Measurements from ENCODE around the gene GNG2. TPM values are rescaled to one million over a fixed set of nuclear protein-coding genes. Genes with fewer than 3 reads are reported as not detected.

GNG2 gene
- total and polyA plus RNA-seq, 4 experiments from 2014 or later = 81.3 to 177 (median 122) TPM

- POLR2A ChIA-PET (ENCODE audit: partially characterized antibody) = no interaction called here
- H3K4me1 Mint-ChIP-seq = peaks cover 55 to 82% (median 70%) of the 10 kb centered on the region in 4 donors
- CTCF ChIA-PET (ENCODE audit: partially characterized antibody) = no interaction called here
- H3K36me3 Mint-ChIP-seq = peaks cover 39 to 47% of the 10 kb centered on the region in 2 donors
- intact Hi-C loops (cut with micrococcal nuclease) = no loop called here
- no peaks in the 10 kb centered on the region for H3K27me3 Mint-ChIP-seq
- no peak overlapping the region for H3K27ac ChIP-seq (ENCODE audit: low read depth, low read length)
- DNase-seq = no peak
- peak overlapping the region in 1 of 8 donors; percentile 18 for H3K4me3 Mint-ChIP-seq
- peaks cover 45% of the 10 kb centered on the region for H3K4me1 ChIP-seq (ENCODE audit: insufficient read depth, low read length)
- no peak overlapping the region for H3K4me3 ChIP-seq (ENCODE audit: low read length in 2 of 2)
- H3K36me3 ChIP-seq (ENCODE audit: insufficient read depth, low read length) = no peaks in the 10 kb centered on the region
- peaks cover 0 to 2% (median 0%) of the 10 kb centered on the region in 8 donors for H3K9me3 Mint-ChIP-seq
- H3K27ac Mint-ChIP-seq = peak overlapping the region in 3 of 7 donors; percentile 13 to 63 (median 31)
- H3K27me3 ChIP-seq (ENCODE audit: insufficient read depth, low read length) = no peaks in the 10 kb centered on the region
- H3K9me3 ChIP-seq (ENCODE audit: control insufficient read depth in 1 of 2, low read length in 2 of 2) = no peaks in the 10 kb centered on the region
Observed at GRCh38 chr14:51928568-51928967, 68.2 kb downstream of the GNG2 start.

GRCh38 chr14:51929166-51929565, 68.8 kb downstream of the GNG2 start:
- H3K9me3 Mint-ChIP-seq = peaks cover 0 to 2% (median 0%) of the 10 kb centered on the region in 8 donors
- peaks cover 43 to 51% of the 10 kb centered on the region in 2 donors for H3K36me3 Mint-ChIP-seq
- ChIA-PET POLR2A (ENCODE audit: partially characterized antibody) (interaction anchor here (0.9 to 1.3 kb wide), 2 partner anchors 67 to 101 kb away, joined by 3 read pairs; no protein-coding TSS in a partner anchor), CTCF (ENCODE audit: partially characterized antibody) (interaction anchor here (0.6 kb wide), 1 partner anchor 17 kb away, joined by 3 read pairs; no protein-coding TSS in a partner anchor)
- intact Hi-C loops (cut with micrococcal nuclease) = no loop called here
- DNase-seq = no peak
- Histone ChIP-seq H3K27ac (ENCODE audit: low read depth, low read length) (no peak overlapping the region), H3K4me3 (ENCODE audit: low read length in 2 of 2) (no peak overlapping the region), H3K27me3 (ENCODE audit: insufficient read depth, low read length) (no peaks in the 10 kb centered on the region), H3K36me3 (ENCODE audit: insufficient read depth, low read length) (no peaks in the 10 kb centered on the region), H3K9me3 (ENCODE audit: control insufficient read depth in 1 of 2, low read length in 2 of 2) (no peaks in the 10 kb centered on the region), H3K4me1 (ENCODE audit: insufficient read depth, low read length) (peaks cover 50% of the 10 kb centered on the region)
- H3K27ac Mint-ChIP-seq = peak overlapping the region in 4 of 7 donors; percentile 18 to 66 (median 34)
- peaks cover 55 to 82% (median 70%) of the 10 kb centered on the region in 4 donors for H3K4me1 Mint-ChIP-seq
- H3K4me3 Mint-ChIP-seq = peak overlapping the region in 1 of 8 donors; percentile 8
- H3K27me3 Mint-ChIP-seq = no peaks in the 10 kb centered on the region

- H3K36me3 ChIP-seq (ENCODE audit: insufficient read depth, low read length) = no peaks in the 10 kb centered on the region
- CTCF ChIA-PET (ENCODE audit: partially characterized antibody) = interaction anchor here (1.2 kb wide), 1 partner anchor 25 kb away, joined by 3 read pairs; no protein-coding TSS in a partner anchor
- POLR2A ChIA-PET (ENCODE audit: partially characterized antibody) = interaction anchor here (0.9 to 1.3 kb wide), 2 partner anchors 68 to 102 kb away, joined by 3 read pairs; no protein-coding TSS in a partner anchor
- no peaks in the 10 kb centered on the region for H3K27me3 Mint-ChIP-seq
- H3K4me3 Mint-ChIP-seq = peak overlapping the region in 5 of 8 donors; percentile 4 to 27 (median 20)
- peaks cover 55 to 81% (median 72%) of the 10 kb centered on the region in 4 donors for H3K4me1 Mint-ChIP-seq
- H3K27ac Mint-ChIP-seq = peak overlapping the region in 6 of 7 donors; percentile 28 to 90 (median 70)
- peaks cover 0 to 2% (median 0%) of the 10 kb centered on the region in 8 donors for H3K9me3 Mint-ChIP-seq
- H3K4me3 ChIP-seq (ENCODE audit: low read length in 2 of 2) = no peak overlapping the region
- peaks cover 48% of the 10 kb centered on the region for H3K4me1 ChIP-seq (ENCODE audit: insufficient read depth, low read length)
- H3K36me3 Mint-ChIP-seq = peaks cover 46 to 55% of the 10 kb centered on the region in 2 donors
- intact Hi-C loops (cut with micrococcal nuclease) = no loop called here
- no peak overlapping the region for H3K27ac ChIP-seq (ENCODE audit: low read depth, low read length)
- H3K9me3 ChIP-seq (ENCODE audit: control insufficient read depth in 1 of 2, low read length in 2 of 2) = no peaks in the 10 kb centered on the region
- no peaks in the 10 kb centered on the region for H3K27me3 ChIP-seq (ENCODE audit: insufficient read depth, low read length)
- no peak for DNase-seq
Observed at GRCh38 chr14:51929910-51930682, 69.7 kb downstream of the GNG2 start.

- Mint-ChIP-seq H3K36me3 (peaks cover 43 to 57% of the 10 kb centered on the region in 2 donors), H3K27me3 (no peaks in the 10 kb centered on the region), H3K4me1 (peaks cover 54 to 90% (median 80%) of the 10 kb centered on the region in 4 donors)
Observed at GRCh38 chr14:51931308-51931707, 70.9 kb downstream of the GNG2 start.

GRCh38 chr14:51933191-51933590, 72.8 kb downstream of the GNG2 start:
- Histone ChIP-seq H3K9me3 (ENCODE audit: control insufficient read depth in 1 of 2, low read length in 2 of 2) (no peaks in the 10 kb centered on the region), H3K36me3 (ENCODE audit: insufficient read depth, low read length) (no peaks in the 10 kb centered on the region), H3K27ac (ENCODE audit: low read depth, low read length) (no peak overlapping the region), H3K4me1 (ENCODE audit: insufficient read depth, low read length) (peaks cover 52% of the 10 kb centered on the region), H3K27me3 (ENCODE audit: insufficient read depth, low read length) (no peaks in the 10 kb centered on the region), H3K4me3 (ENCODE audit: low read length in 2 of 2) (no peak overlapping the region)
- Mint-ChIP-seq H3K27ac (peak overlapping the region in 4 of 7 donors; percentile 7 to 77 (median 58)), H3K36me3 (peaks cover 35 to 52% of the 10 kb centered on the region in 2 donors), H3K4me3 (no peak overlapping the region), H3K9me3 (peaks cover 0 to 2% (median 0%) of the 10 kb centered on the region in 8 donors), H3K27me3 (no peaks in the 10 kb centered on the region), H3K4me1 (peaks cover 53 to 88% (median 77%) of the 10 kb centered on the region in 4 donors)
- DNase-seq = no peak
- CTCF ChIA-PET (ENCODE audit: partially characterized antibody) = interaction anchor here (1.3 to 2.1 kb wide), 2 partner anchors 18 to 45 kb away, joined by 3 to 8 read pairs; no protein-coding TSS in a partner anchor
- POLR2A ChIA-PET (ENCODE audit: partially characterized antibody) = no interaction called here
- intact Hi-C loops (cut with micrococcal nuclease) = no loop called here

More at GRCh38 chr14:51931308-51931707, 70.9 kb downstream of the GNG2 start:
- H3K4me1 ChIP-seq (ENCODE audit: insufficient read depth, low read length) = peaks cover 55% of the 10 kb centered on the region
- intact Hi-C loops (cut with micrococcal nuclease) = no loop called here
- H3K9me3 Mint-ChIP-seq = peaks cover 0 to 2% (median 0%) of the 10 kb centered on the region in 8 donors
- H3K9me3 ChIP-seq (ENCODE audit: control insufficient read depth in 1 of 2, low read length in 2 of 2) = no peaks in the 10 kb centered on the region
- H3K4me3 Mint-ChIP-seq = peak overlapping the region in 2 of 8 donors; percentile 3 to 7
- no peaks in the 10 kb centered on the region for H3K36me3 ChIP-seq (ENCODE audit: insufficient read depth, low read length)
- ChIA-PET POLR2A (ENCODE audit: partially characterized antibody) (no interaction called here), CTCF (ENCODE audit: partially characterized antibody) (no interaction called here)
- no peak for DNase-seq
- H3K4me3 ChIP-seq (ENCODE audit: low read length in 2 of 2) = no peak overlapping the region
- H3K27ac ChIP-seq (ENCODE audit: low read depth, low read length) = no peak overlapping the region
- peak overlapping the region in 6 of 7 donors; percentile 28 to 84 (median 72) for H3K27ac Mint-ChIP-seq
- no peaks in the 10 kb centered on the region for H3K27me3 ChIP-seq (ENCODE audit: insufficient read depth, low read length)

GRCh38 chr14:51938137-51938536, 77.7 kb downstream of the GNG2 start:
- Histone ChIP-seq H3K27me3 (ENCODE audit: insufficient read depth, low read length) (no peaks in the 10 kb centered on the region), H3K4me3 (ENCODE audit: low read length in 2 of 2) (no peak overlapping the region), H3K9me3 (ENCODE audit: control insufficient read depth in 1 of 2, low read length in 2 of 2) (no peaks in the 10 kb centered on the region), H3K27ac (ENCODE audit: low read depth, low read length) (no peak overlapping the region), H3K4me1 (ENCODE audit: insufficient read depth, low read length) (peaks cover 41% of the 10 kb centered on the region), H3K36me3 (ENCODE audit: insufficient read depth, low read length) (no peaks in the 10 kb centered on the region)
- Mint-ChIP-seq H3K27me3 (no peaks in the 10 kb centered on the region), H3K36me3 (peaks cover 36 to 45% of the 10 kb centered on the region in 2 donors), H3K9me3 (no peaks in the 10 kb centered on the region), H3K27ac (peak overlapping the region in 5 of 7 donors; percentile 11 to 67 (median 41)), H3K4me3 (peak overlapping the region in 1 of 8 donors; percentile 15), H3K4me1 (peaks cover 52 to 84% (median 67%) of the 10 kb centered on the region in 4 donors)
- CTCF ChIA-PET (ENCODE audit: partially characterized antibody) = interaction anchor here (1.6 kb wide), 1 partner anchor 78 kb away, joined by 4 read pairs; the partner anchor contains the start of gene GNG2
- POLR2A ChIA-PET (ENCODE audit: partially characterized antibody) = no interaction called here
- intact Hi-C loops (cut with micrococcal nuclease) = no loop called here
- no peak for DNase-seq

GRCh38 chr14:51938821-51939220, 78.4 kb downstream of the GNG2 start:
- Mint-ChIP-seq H3K4me3 (peak overlapping the region in 1 of 8 donors; percentile 15), H3K36me3 (peaks cover 39 to 44% of the 10 kb centered on the region in 2 donors)
- no peak overlapping the region for H3K27ac ChIP-seq (ENCODE audit: low read depth, low read length)

More at GRCh38 chr14:51938821-51939220, 78.4 kb downstream of the GNG2 start:
- DNase-seq = no peak
- ChIA-PET CTCF (ENCODE audit: partially characterized antibody) (interaction anchor here (0.8 to 1.6 kb wide), 2 partner anchors 38 to 78 kb away, joined by 3 to 4 read pairs; partner anchors contain the start of gene GNG2), POLR2A (ENCODE audit: partially characterized antibody) (no interaction called here)
- Mint-ChIP-seq H3K4me1 (peaks cover 48 to 83% (median 64%) of the 10 kb centered on the region in 4 donors), H3K27ac (peak overlapping the region in 2 of 7 donors; percentile 24 to 67), H3K9me3 (no peaks in the 10 kb centered on the region), H3K27me3 (no peaks in the 10 kb centered on the region)
- no peaks in the 10 kb centered on the region for H3K9me3 ChIP-seq (ENCODE audit: control insufficient read depth in 1 of 2, low read length in 2 of 2)
- H3K27me3 ChIP-seq (ENCODE audit: insufficient read depth, low read length) = no peaks in the 10 kb centered on the region
- no peak overlapping the region for H3K4me3 ChIP-seq (ENCODE audit: low read length in 2 of 2)
- H3K36me3 ChIP-seq (ENCODE audit: insufficient read depth, low read length) = no peaks in the 10 kb centered on the region
- intact Hi-C loops (cut with micrococcal nuclease) = no loop called here
- peaks cover 37% of the 10 kb centered on the region for H3K4me1 ChIP-seq (ENCODE audit: insufficient read depth, low read length)

Data from CD4-positive, alpha-beta memory T cell (primary cell).